GM18517 (cell line): ENCODE results near the gene SPRED3.
"Not testable (repeated sequence)": the region's sequence is repeated elsewhere in the genome, so short reads cannot be mapped to it uniquely, and the experiment has no call there.

Experiments used
- ATAC-seq: cut with Tn5 transposase; IDR thresholded peaks from one replicate; pipeline ENCODE4 v1.9.1; 2021; ENCODE audit warnings: mild to moderate bottlenecking, moderate library complexity; ENCODE audit not compliant: unreplicated experiment

Gene SPRED3

DNA sequence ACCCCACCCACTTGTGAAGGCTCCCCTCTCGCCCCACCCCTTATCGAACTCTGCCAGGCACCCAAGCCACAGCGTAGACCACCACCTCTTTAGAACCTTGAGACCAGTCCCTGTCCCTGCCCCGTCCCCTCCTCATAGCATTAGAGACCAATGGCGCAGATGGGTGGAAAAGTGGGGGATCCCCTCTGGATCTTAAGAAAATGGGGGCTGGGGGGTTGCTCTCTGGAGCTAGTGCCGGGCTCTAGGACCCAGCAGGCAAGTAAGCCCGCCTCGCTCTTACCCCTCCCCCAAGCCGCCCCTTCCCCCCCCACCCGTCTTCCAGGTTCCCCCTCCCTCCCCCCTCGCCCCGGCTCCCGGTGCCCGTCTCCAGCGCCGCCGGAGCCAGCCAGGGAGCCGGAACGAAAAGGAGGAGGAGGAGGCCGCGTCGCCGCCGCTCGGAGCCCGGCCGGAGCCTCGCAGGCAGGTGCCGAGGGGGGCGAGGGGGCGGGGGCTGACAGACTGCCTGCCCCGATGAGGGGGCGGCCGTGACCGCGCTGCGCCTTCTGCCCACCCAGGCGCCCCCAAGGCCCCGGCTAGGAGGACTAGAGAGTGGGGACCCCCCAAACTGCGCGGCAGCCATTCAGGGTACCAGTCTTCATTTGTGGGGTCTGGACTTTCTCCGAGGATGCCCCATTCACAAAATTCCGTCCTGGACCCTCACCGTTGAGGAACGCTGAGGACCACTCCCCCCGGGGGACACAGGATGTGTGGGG, at the start of gene SPRED3:
Gene SPRED3 (plus strand): TSS at position 349 of the 752 bp plus-strand sequence. CDS start 1,606 bp downstream, outside the sequence.
- no peak for ATAC-seq

- not testable (repeated sequence) for ATAC-seq
These were observed 49.5 kb upstream of the SPRED3 start for GRCh38 chr19:38339011-38339410.

DNA sequence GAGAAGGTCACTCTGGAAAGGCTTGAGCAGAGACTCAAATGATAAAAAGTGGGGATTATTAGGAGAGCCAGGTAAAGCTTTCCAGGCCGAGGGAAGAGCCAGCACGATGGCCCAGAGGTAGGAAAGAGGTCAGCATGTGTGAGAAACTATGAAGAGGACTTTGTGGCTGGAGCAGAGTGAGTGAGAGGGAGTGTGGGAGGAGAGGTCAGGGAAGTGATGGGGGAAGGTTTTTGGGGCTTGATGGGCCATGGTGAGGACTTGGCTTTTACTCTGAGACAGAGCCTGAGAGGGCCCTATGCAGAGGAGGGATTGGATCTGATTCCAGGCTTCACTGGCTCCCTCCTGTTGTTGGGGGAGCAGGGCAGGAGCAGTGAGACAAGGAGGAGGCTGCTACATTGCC, 47.6 kb upstream of the SPRED3 start:
- ATAC-seq: no peak

GRCh38 chr19:38346837-38347236, 41.7 kb upstream of the SPRED3 start:
- ATAC-seq: no peak

GRCh38 chr19:38350883-38351282, 37.6 kb upstream of the SPRED3 start:
- no peak for ATAC-seq

DNA sequence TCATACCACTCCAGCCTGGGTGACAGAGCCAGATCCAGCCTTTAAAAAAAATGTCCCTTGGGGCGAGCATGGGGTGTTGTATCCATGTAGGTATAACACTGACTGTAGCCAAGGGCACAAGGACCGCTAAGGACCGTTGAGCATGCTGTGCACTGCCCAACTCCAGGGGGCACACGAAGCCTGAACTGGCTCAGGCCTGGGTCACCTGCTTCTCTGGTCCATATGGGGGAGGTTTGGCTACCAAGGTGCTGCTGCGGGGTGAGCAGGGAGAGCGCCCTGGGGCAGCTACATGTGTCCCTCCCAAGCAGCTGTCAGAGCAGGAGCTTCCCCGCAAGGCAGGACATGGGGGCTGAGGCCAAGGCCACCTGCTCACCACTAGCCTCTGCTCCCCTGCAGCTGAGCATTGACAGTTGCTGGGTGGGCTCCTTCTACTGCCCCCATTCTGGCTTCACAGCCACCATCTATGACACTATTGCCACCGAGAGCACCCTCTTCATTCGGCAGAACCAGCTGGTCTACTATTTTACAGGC, 36.6 kb upstream of the SPRED3 start:
- no peak for ATAC-seq

- no peak for ATAC-seq
These were observed 35.9 kb upstream of the SPRED3 start for GRCh38 chr19:38352611-38353010.

GRCh38 chr19:38355728-38356725, 32.5 kb upstream of the SPRED3 start:
- no peak for ATAC-seq

GRCh38 chr19:38358071-38358470, 30.4 kb upstream of the SPRED3 start:
- no peak for ATAC-seq

GRCh38 chr19:38359242-38360021, 29.1 kb upstream of the SPRED3 start:
- no peak for ATAC-seq

DNA sequence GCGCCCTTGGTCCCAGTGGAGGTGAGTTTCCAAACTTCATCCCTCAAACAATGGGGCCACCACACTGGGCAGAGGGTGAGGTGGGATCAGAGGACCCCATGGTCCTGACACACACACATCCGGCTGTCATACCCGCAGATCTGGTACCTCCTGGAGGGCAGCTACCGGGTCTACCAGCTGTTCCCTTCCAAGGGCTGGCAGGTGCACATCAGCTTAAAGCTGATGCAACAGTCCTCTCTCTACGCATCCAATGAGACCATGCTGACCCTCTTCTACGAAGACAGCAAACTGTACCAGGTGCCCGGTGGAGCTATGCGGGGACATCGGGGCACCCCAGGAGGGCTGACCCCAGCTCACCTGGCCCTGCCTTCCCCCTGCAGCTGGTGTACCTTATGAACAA, 28.1 kb upstream of the SPRED3 start:
- no peak for ATAC-seq

- ATAC-seq: no peak
These were observed 27.5 kb upstream of the SPRED3 start for GRCh38 chr19:38360839-38361631.

DNA sequence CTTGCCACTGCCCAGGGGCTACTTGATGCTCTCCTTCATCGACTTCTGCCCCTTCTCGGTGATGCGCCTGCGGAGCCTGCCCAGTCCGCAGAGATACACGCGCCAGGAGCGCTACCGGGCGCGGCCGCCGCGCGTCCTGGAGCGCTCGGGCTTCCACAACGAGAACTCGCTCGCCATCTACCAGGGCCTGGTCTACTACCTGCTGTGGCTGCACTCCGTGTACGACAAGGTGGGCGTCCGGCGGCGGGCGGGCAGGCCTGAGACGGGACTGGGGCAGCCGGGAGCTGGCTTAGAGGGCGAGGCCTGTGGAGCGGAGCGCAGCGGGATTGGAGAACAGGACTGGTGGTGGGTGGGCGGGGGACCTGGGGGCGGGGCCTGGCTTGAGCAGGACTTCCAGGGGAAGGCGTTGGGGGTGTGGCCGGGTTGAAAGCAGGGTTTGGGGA, 26.8 kb upstream of the SPRED3 start:
- no peak for ATAC-seq

- no peak for ATAC-seq
These were observed 26.2 kb upstream of the SPRED3 start for GRCh38 chr19:38362076-38362945.

GRCh38 chr19:38362946-38363688, 25.4 kb upstream of the SPRED3 start:
- ATAC-seq: not testable (repeated sequence)

DNA sequence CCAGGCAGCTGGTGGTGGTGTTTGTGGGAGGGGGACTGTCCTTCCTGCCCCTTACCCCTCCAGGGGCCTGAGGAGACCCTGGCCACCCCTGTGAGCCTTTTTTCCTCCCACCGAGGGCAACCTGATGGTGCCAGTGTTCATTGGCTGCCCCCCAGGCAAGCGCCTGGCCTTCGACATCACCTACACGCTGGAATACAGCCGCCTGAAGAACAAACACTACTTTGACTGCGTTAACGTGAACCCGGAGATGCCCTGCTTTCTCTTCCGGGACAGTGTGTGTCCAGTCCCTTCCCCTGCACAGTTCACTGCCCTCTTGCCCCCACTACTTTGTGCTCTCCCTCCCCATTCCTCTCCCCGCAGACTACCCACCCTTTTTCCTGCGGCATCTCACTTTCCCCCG, 21.5 kb upstream of the SPRED3 start:
- no peak for ATAC-seq

DNA sequence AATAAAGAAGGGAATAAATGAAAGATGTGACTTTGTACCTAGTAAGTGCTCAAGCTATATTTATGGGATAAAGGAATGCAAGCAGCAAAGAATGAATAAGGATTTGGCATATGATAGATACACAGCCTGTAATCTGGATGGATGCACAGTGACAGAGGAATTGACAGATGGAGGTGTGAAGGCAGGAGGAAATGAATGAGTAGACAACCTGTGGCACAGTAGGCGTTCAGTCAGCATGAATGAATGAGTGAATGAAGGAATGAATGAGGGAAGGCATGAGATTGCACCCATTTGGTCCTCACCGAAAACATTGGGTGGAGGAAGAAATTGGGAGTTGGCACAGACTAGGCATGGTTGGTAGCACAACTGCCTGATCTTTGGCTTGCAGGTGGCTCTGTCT, 18.9 kb upstream of the SPRED3 start:
- no peak for ATAC-seq

DNA sequence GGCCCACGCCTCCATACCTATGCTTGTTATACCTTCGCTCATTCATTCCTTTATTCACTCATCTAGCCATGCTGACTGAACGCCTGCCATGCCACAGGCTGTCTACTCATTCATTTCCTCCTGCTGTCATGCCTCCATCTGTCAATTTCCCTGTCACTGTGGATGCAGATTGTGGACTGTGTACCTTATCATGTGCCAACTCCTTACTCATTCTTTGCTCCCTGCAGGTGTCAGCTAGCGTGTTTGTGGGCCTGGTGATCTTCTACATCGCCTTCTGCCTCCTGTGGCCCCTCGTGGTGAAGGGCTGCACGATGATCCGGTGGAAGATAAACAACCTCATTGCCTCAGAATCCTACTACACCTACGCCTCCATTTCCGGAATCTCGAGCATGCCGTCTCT, 18.2 kb upstream of the SPRED3 start:
- ATAC-seq: no peak
